Activated CD4-positive, alpha-beta T cell treated with anti-CD3 and anti-CD28 coated beads, Interleukin-2, Interleukin-6, amounts not matched to agents 100 ng/mL and 50 ng/mL, durations not matched to agents 16 hours and 8 hours (primary cell): ENCODE results near the gene SIPA1.
"Not testable (repeated sequence)": the region's sequence is repeated elsewhere in the genome, so short reads cannot be mapped to it uniquely, and the experiment has no call there.

Experiments
- DNase-seq: peaks from one replicate; pipeline ENCODE4 v3.0.0-alpha.2; 2020

SIPA1 gene

GRCh38 chr11:65662799-65663638, 25.1 kb downstream of the SIPA1 start, which contains the start of gene RELA:
RELA (minus strand) TSS chr11:65662916; CDS start chr11:65662832, 84 bp downstream.
- DNase-seq: peak; percentile 93

GRCh38 chr11:65663639-65664200, 25.8 kb downstream of the SIPA1 start:
- DNase-seq: peak; percentile 50

GRCh38 chr11:65672180-65672860, 34.4 kb downstream of the SIPA1 start:
- no peak for DNase-seq

GRCh38 chr11:65672982-65673381, 35.1 kb downstream of the SIPA1 start:
- no peak for DNase-seq

GRCh38 chr11:65680192-65680743, 42.4 kb downstream of the SIPA1 start:
- no peak for DNase-seq

- not testable (repeated sequence) for DNase-seq
Observed at GRCh38 chr11:65683480-65683879, 45.6 kb downstream of the SIPA1 start.

GRCh38 chr11:65685981-65686380, 48.1 kb downstream of the SIPA1 start:
- no peak for DNase-seq

GRCh38 chr11:65691847-65692246, 53.9 kb downstream of the SIPA1 start:
- not testable (repeated sequence) for DNase-seq

GRCh38 chr11:65692367-65692766, 54.5 kb downstream of the SIPA1 start:
- no peak for DNase-seq

- DNase-seq: no peak
Observed at GRCh38 chr11:65695459-65696241, 57.7 kb downstream of the SIPA1 start.

- no peak for DNase-seq
Observed at GRCh38 chr11:65696802-65697552, 59.1 kb downstream of the SIPA1 start.

GRCh38 chr11:65698205-65698604, 60.3 kb downstream of the SIPA1 start:
- DNase-seq: no peak

- DNase-seq: no peak
Observed at GRCh38 chr11:65699306-65699705, 61.4 kb downstream of the SIPA1 start.

- no peak for DNase-seq
Observed at GRCh38 chr11:65700399-65700798, 62.5 kb downstream of the SIPA1 start.
